ENCODE results near the gene TEKT2.

The TEKT2 gene

GRCh38 chr1:36107394-36107793, 23.5 kb downstream of the TEKT2 start:
- no peak for DNase-seq

- peak; percentile 72 for DNase-seq
These were observed 24.4 kb downstream of the TEKT2 start for GRCh38 chr1:36108314-36108713.

- DNase-seq, result peak; percentile 76
These were observed 25.3 kb downstream of the TEKT2 start for GRCh38 chr1:36109041-36109679.

- no peak for DNase-seq
These were observed 27.3 kb downstream of the TEKT2 start for GRCh38 chr1:36111151-36111550.

GRCh38 chr1:36112823-36113222, 28.9 kb downstream of the TEKT2 start:
- no peak for DNase-seq

- DNase-seq, result no peak
These were observed 30.5 kb downstream of the TEKT2 start for GRCh38 chr1:36114371-36114770.

- DNase-seq, result peak; percentile 57
These were observed 31.3 kb downstream of the TEKT2 start for GRCh38 chr1:36115200-36115669.

- no peak for DNase-seq
These were observed 32.0 kb downstream of the TEKT2 start for GRCh38 chr1:36115931-36116330.

GRCh38 chr1:36116901-36117300, 33.0 kb downstream of the TEKT2 start:
- DNase-seq, result no peak

- no peak for DNase-seq
These were observed 34.7 kb downstream of the TEKT2 start for GRCh38 chr1:36118447-36119204.

- no peak for DNase-seq
These were observed 35.6 kb downstream of the TEKT2 start for GRCh38 chr1:36119456-36119855.

- no peak for DNase-seq
These were observed 38.5 kb downstream of the TEKT2 start for GRCh38 chr1:36122062-36123030.

- no peak for DNase-seq
These were observed 39.5 kb downstream of the TEKT2 start for GRCh38 chr1:36123356-36123755.

- DNase-seq, result no peak
These were observed 40.7 kb downstream of the TEKT2 start for GRCh38 chr1:36124404-36125128.

GRCh38 chr1:36125129-36125991, 41.5 kb downstream of the TEKT2 start, which contains the start of gene COL8A2:
TSS of gene COL8A2 (minus strand) at chr1:36125222. CDS start at chr1:36100242, 24,980 bp downstream.
- no peak for DNase-seq

- no peak for DNase-seq
These were observed 42.3 kb downstream of the TEKT2 start for GRCh38 chr1:36126005-36126716.

- DNase-seq, result no peak
These were observed 43.1 kb downstream of the TEKT2 start for GRCh38 chr1:36126797-36127500.

- no peak for DNase-seq
These were observed 44.4 kb downstream of the TEKT2 start for GRCh38 chr1:36128126-36128904.

GRCh38 chr1:36128905-36129206, 45.0 kb downstream of the TEKT2 start:
- DNase-seq, result no peak

All from amniotic stem cell (primary cell).